GM18858 (cell line): Measurements from ENCODE around the gene GPR158.

ENCODE experiments used
- ATAC-seq: cut with Tn5 transposase; IDR thresholded peaks from one replicate; pipeline ENCODE4 v1.9.1; 2021; ENCODE audit not compliant: unreplicated experiment

Gene GPR158

DNA sequence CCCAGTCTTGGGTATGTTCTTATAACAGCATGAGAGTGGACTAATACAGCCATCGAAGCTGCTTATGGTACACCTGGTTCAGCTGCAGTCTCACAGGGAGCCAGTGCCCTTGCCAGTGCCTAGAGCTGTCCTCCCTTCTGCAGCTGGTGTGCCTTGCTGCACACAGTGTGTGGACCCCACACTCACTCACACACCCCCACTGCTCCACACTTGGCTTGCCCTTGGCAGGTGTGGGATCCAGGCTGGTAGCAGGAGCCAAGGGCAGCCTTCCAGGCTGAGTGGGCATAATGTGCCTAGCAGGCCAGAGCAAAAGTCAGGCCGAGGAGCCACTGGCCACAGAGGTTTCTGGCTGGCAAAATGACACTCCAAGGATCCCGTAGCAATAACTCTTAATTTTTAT is 217.3 kb downstream of the GPR158 start:
- no peak for ATAC-seq

DNA sequence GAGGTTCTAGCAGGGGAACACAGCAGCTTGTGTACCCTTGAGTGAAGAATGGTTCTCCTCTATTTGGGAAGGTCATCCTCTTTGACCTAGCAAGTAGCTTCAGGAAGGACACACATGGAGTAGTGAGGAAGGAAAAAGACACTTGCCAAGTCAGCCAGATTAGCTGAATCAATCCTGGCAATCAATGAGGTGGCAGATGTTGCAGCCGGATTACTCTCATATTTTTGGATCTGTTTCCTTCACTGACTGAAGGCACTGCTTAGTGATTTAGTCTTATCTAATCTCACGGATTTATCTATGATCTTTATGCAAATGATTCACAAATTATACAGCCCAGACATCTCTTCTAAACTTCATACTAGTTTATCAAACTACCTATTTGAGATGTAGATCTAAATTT is 218.8 kb downstream of the GPR158 start:
- ATAC-seq, result no peak

DNA sequence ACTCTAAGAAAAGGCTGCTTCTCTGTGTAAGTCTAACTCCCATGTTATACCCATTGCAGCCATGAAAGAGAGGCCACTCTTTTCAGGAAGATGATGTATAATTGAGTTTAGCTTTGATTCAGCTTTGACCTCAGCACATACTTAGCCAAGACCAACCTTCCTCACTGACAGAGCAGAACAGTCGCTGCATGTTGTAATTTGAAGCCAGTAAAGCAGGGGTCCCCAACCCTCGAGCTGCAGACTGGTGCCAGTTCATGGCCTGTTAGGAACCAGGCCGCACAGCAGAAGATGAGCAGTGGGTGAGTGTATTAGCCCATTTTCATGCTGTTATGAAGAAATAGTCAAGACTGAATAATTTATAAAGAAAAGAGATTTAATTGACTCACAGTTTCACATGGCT is 223.9 kb downstream of the GPR158 start:
- ATAC-seq, result no peak

DNA sequence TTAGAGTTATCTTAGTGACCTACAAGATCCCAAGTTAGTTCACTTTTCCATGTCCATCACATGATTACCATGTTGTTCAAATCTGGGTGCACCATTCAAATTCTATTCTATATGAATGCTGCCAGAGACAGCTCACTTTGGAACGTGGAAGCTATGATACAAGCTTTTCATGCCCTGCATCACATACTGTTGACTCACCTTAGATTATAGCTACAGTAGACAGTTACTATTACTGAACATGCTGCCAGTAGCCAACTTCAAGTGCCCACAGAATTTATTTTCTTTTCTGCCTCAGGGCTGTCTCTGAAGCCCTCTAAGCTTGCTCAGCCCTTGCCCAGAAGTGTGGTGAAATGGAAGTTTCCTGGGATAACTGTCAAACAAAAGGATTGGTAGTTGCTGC is 231.1 kb downstream of the GPR158 start:
- ATAC-seq, result no peak

DNA sequence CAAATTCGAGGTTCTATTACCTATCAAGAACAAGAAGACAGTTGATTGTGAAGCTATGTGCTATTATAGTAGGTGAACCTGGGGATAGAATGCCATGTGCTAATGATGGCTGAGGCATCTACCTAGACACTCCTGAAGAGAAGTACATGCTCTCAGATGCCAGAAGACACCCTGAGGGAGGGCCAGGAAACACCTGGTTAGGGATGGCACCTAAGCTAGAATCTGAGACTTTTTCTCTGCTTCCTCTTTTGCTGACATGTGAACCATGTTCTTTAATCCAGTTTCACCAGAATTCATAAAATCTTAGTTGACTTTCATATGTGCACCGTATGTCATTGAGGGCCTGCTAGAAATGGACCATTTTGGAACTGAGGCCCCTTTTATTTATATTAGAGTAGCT is 242.8 kb downstream of the GPR158 start:
- no peak for ATAC-seq

DNA sequence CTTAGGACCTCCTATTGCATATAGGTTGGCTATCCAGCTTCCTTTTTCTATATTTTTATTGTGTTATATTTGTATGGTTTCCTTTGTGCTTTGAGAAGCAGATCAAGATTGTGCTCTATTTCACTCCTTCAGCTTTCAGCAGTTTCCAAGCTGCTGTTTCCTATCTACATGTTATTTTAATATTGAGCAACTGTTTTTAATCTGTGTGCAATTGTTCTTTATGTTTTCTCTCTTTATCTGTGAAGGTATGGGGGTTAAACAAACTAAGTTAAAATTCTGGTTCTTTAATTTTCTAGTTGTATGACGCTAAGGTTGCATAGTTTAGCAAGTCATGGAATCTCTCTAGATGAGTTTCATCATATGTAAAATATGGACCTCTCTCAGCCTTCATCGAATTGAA is 251.0 kb downstream of the GPR158 start:
- no peak for ATAC-seq

DNA sequence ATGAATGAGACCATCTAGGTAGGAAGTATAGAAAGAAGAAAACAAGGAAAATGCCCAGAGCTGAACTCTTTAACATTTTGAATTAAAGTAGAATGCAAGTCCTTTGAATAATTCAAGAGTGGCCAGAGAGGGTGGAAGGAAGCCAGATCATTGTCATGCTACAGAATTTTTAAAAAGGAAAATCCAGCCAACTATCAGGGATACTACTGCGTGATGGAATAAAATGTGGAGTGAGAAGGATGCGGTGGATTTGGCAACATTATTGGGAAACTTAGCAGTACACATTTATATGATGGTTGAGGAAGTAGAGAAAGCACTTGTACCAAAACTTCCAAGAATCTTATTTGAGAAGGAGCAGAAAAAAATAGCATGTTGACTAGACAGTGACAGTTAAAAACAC is 261.6 kb downstream of the GPR158 start:
- ATAC-seq, result no peak

DNA sequence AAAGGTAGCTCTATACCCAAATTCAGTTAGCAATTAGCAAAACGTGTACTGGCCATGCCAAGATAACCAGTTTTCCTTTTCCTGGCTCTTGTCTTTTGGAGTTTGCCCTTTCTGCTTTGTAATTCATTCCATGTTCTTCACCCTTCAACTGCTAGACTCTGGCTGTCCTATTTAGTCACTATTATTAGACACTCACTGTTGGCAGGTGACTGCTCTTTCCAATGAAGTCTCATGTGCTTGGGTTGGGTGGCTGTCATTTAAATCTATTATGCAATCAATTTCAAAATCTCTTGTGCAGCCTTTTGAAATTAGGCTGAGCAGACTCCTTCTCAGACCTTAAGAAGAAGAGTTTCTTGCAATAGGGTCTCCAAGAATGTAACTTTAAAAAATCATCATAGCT is 266.5 kb downstream of the GPR158 start:
- no peak for ATAC-seq

DNA sequence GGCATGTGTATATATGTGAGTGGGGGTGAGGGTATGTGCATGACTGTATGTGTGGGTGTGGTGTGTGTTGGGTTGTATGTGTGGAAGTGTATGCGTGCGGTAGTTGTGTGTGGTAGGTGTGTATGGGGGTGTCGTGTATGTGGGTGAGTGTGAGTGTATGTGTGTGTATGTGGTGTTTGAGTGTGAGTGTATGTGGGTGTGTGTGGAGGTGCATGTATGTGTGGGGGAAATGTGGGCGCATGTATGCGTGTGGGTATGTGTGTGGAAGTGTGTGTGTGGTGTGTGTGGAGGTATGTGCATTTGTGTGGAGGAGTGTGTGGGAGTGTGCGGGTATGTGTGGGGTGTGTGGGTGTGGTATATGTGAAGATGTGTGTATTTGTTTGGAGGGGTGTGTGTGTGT is 269.5 kb downstream of the GPR158 start:
- ATAC-seq, result no peak

DNA sequence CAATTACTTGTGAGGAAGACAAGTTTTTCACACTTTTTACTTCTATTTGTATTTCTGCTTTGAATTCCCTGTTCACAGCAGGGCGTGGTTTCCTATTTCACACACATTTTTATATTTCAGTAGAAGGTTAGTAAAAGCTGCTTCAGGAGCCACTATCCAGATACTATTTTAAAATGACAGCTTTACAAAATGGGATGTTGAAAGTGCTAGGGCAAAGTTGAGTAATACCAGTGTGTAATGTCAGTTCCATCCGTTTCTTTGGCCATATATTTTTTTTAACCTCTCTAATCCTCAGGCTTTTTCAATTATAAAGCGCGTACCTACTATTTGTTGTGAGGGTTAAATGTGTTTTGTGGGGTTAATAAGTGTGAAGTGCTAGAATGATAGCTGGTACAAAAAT is 276.6 kb downstream of the GPR158 start:
- ATAC-seq, result no peak

DNA sequence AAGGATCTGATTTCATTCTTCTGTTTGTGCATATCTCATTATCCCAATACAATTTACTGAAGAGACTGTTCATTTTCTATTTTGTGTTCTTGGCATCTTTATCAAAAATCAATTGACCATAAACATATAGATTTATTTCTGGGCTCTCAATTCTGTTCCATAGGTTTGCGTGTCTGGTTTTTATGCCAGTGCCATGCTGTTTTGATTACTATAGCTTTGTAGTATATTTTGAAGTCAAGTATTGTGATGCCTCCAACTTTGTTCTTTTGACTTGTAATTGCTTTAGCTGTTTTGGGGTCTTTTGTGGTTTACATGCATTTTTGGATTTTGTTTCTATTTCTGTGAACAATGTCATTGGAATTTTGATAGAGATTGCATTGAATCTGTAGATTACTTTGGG is 278.8 kb downstream of the GPR158 start:
- ATAC-seq, result no peak

DNA sequence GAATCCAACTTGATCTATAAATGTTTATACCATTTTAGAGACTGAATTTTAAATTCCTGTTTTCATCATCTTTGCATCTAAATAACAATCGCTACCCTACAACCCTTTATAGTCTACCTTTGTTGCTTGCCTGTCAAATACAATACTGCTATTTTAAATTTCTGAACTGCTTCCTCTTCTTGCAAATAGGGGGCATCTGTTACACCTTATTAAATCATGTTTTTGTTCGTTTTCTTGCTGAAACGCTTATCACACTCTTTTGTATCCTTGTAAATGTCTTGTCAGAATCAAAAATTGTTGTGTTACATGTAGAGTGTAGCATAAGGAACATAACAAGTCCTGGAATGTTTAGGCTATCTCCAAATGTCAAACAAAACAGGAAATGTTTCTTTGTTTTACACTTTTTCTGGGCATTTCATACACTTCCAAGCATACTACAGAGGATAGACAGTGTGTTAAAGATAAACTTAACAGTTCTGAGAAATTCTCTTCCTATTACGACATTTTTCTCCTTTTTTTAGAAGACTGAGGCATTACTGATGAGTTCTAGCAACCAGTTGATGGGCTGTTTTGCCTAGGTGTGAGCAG is 281.3 kb downstream of the GPR158 start:
- no peak for ATAC-seq

DNA sequence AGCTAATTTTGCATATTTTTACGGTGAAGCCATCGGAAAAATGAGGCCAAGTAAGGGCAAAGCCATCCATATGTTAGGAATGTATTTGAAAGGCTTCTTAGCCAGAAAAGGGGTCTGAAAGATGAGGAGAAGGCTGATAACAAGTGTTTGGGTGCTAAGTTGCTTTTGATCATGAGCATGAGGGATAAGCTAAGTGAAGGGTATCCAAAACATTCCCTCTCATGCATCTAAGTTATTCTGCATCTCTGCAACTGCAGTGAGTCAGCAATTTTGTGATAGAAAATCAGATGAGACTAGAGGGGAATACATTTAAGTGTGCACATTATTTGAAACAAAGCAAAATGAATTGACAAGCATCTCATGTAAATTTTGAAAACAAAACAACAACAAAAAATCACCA is 282.8 kb downstream of the GPR158 start:
- ATAC-seq, result no peak

DNA sequence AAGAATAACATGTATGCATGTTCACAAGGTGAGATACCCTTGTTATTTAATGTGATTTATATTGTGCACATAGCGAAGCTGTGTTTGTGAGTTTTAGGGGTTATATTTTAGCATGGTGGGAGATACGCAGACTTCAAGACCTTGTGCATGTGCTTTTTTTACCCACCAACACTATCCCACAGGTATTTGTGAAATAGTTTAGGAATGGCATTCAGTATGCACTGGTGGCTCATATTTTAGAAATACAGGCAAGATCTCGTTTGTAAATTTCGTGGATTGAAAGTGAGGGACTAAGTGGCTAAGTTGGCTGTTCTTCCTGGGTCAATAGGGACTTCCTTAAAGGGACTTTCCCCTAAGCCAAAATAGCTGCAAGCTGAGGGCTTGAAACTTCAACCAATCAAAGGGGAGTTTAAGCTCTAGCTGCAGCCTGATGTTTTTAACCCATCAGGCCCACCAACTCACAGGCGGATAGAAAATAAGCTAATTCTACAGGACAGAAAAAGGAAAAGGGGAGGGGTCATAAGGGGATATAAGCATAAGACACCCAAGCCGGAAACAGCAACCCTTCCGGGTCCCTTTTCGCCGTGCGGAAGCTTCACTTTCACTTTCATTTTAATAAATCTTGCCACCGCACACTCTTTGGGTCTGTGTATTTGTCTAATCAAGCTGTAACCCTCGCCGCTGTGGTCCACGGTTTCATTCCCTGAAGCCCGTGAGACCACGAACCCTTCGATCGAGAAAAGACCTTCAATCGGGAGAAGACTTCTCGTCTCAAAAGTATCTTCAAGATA is 291.0 kb downstream of the GPR158 start:
- ATAC-seq, result no peak

DNA sequence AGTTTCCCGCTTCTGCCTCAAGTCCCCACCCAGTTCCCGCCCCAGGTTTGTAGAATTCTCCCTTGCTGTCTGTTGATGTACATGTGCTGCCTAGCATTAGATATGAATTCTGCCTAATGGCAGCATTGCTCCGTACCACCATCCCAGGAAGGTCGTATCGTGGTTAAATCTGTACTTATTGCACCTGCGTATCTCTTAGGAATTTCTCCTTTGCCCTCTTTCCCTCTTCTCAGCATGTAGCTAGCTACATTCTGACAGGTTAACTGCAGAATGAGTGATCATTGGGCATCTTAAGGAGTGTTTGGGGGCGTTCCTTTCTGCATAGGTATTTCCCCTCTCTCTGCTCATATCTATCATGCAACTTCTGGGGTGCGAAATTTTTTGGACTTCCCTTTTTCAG is 293.1 kb downstream of the GPR158 start:
- ATAC-seq, result no peak

DNA sequence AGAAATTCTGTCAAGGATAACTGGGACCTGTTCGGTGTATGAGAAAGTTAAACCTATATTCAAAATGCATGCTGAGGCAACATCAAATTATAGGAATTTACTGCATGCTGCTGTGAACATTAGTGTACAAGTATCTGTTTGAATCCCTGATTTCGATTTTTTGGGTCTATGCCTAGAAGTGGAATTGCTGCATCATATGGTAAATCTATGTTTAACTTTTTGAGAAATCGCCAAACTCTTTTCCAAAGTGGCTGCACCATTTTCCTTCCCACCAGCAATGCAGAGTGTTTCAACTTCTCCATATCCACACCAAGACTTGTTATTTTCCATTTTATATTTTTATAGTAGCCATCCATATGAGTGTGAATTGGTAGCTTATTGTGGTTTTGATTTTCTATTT is 306.7 kb downstream of the GPR158 start:
- no peak for ATAC-seq

DNA sequence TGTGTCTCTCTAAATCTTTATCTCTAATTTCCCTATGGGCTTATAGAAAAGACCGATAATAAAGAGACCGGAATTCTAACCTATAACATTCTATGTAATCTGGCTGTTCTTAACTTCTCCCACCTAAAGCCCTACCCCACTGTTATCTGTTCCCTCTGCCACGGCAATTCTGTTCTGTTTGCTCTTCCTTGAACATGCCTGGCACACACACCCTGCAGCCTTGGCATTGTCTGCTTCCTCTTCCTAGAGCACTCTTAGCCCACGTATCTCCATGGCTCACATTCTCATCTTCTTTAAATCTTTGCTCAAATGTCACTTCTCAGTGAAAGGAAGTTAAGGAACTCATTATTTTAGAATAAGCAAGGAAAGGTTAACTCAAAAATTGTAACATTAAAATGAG is 309.2 kb downstream of the GPR158 start:
- no peak for ATAC-seq

DNA sequence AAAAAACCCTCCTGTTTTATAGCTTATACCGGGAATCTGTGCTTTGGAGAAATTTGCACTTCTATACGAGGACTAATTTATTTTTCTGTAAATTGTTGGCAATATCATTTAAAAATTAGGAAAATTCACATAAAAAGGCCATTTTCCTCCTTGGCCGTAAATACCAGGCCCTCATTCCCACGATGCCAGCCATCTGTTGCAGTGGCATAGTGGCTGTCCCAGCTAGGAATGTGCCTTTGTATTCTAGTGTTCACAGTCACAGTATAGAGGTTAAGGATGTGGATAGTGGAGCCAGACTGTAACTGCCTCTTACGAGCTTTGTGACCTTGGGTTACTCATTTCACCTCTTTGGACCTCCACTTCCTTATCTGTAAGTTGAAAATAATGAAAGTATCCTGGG is 312.5 kb downstream of the GPR158 start:
- no peak for ATAC-seq

DNA sequence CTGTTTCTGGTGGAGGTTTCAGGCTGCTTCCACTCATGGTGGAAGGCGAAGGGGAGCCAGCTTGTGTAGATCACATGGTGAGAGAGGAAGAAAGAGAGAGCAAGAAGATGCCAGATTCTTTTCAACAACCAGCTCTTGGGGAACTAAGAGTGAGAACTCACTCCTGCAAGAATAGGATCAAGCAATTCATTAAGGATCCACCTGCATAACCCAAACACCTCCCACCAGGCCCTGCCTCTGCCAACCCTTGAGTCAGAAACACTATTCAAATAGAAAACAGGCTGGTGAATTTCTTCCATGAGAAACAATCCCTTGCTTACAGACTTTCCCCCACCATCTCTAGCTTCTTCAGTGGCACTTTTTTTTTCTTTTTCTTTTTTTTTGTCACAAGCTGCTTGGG is 317.2 kb downstream of the GPR158 start:
- no peak for ATAC-seq

DNA sequence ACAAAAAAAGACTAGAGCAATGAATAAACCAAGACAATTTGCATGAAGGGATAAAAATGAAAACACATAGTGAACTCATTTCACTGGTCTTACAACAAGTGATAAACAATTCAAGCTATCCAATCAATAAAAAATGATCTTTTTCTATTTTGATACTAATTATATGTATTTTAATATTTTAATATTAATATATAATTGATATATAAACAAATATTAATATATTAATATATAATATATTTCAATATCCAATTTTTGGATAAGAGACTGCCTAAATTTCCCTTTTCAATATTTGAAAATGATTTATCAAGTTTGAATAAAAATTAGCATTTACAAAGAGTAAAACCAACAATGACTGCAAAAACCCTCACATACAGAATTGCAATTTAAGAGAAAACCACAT is 317.9 kb downstream of the GPR158 start:
- ATAC-seq, result no peak

DNA sequence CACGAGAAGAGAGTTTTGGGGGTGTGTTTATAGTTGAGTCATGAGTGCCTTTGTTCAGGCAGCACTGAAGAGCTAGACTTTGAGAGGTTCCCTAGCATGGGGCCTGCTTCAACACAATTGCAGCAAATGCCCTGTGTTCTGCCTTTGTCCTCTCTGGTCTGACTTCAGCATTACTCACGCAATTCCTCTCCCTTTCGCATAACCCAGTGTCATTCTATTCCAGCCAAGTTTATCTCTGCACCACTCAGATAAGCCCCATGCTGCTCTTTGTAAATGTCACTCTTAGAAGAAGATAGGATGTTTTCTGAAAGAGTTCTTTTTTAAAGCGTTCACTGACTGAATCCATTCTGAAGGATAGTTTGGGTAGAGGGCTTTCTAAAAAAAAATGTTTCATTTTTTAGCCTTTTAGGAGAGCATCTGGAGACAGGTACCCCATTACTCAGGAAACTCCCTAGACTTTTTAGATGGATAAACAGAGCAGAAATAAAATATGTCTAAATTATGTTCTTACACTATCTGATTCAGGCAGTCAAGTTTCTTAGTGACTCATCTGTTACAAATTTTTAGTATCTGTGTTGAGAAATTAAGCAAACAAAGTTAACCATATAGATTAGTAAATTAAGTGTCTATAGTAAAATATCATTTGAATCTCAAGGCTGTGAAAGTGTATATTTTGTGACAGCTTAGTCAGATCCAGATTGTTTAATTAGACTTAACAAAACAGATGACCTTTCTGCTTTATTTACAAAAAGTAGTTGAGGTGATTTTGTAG is 318.5 kb downstream of the GPR158 start:
- no peak for ATAC-seq

DNA sequence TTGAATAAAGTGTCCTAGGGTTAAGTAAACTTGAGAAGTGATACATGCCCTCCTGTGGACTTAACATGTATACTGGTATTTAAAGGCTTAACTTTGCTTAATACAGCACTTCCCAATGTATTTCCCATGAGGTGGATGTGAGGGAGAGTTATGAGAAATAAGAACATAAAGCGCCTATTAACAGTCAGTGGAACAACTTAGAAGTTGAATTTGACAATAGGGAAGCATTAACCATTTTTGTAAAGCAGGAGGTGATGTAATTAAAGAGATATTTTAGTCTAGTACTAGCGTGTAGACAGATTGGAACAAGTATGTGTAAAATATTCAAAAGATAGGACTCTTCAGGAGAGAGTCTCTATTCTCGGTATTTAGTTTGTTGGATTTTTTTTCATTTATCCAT is 322.4 kb downstream of the GPR158 start:
- ATAC-seq, result no peak
